NT2/D1 (cell line): Measurements from ENCODE around the gene PSPC1.

ENCODE experiments used
- SUZ12 ChIP-seq: IDR thresholded peaks from 2 replicates; pipeline ENCODE4 v1.6.1; 2011; ENCODE audit not compliant: insufficient read length, insufficient read depth; ENCODE audit errors: extremely low read depth
- YY1 ChIP-seq: IDR thresholded peaks from 2 replicates; pipeline ENCODE4 v1.6.1; 2011; ENCODE audit not compliant: insufficient read length, insufficient read depth

DNA sequence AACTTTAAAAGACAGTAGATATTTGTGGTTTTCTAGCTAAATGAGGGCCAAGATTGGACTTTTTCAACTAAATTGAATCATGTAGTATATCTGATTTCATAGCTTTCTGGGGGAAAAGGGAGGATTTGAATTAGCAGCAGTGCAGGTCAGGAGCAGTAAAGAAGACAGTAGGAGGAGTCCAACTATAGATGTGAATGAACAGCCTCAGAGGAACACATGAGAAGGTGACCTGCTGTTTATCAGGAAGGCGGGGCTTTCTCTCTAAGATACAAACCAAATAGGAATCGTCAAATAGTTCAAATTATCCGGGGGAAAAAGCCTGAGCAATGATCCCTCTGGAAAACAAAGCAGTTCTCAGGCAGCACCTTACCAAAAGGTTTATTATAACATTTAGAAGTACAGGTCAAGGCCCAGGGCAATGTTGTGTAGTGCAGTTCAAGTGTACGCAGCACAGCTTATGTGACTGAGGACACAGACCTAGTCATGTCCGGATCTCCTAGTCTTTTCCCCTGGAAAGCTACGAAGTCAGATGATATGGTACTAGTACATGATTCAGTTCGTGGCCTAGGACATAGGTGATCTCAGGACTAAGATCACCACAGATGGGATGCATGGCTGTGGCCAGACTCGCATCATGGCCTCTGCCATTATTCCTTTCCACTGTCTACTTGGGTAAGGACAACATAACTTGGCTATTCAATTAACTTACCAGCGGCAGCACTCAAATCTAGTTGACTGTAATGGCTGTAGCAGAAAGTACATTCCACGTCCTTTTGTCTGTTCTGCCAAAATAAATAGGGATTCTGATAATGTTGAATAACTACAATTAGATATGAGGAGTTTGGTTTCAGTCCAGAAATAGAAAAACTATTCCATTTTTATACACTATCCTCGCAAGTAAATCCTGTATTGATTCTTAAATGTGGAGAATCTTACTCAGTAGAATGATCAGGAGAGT is 109.0 kb downstream of the PSPC1 start:
- no peak for TF ChIP-seq SUZ12
- no peak for TF ChIP-seq YY1
